HepG2 (cell line): ENCODE results near the gene CCDC57. TPM values are rescaled to one million over a fixed set of nuclear protein-coding genes. Genes with fewer than 3 reads are reported as not detected.

Source experiments
- ATAC-seq: fragments of 200-7000 bp; cut with Tn5 transposase; 3 replicates; pipeline ENCODE4 v1.9.1; 2020; ENCODE audit warnings: mild to moderate bottlenecking, moderate library complexity
- BruUV-seq: library from RNA; stranded (reverse); fragments of 400-500 nt; replicated peaks from 2 replicates; lab custom pipeline; 2021; lab: Mats Ljungman, UMichigan
- CTCF ChIA-PET: fragments of 300-600 bp; formaldehyde crosslinking; extraction: SDS; loops from one replicate; lab custom pipeline; 2021; ENCODE audit warnings: low total read pairs, inconsistent platforms, low intra/inter-chr PET ratio; lab: Yijun Ruan, JAX
- POLR2A ChIA-PET: fragments of 350-600 bp; sonication (Branson Sonifier 250); formaldehyde crosslinking; loops from one replicate; lab custom pipeline; 2020; ENCODE audit warnings: antibody characterized with exemption, inconsistent platforms; lab: Yijun Ruan, JAX
- DNase-seq: peaks from one replicate; pipeline ENCODE4 v3.0.0-alpha.2; 2015; ENCODE audit warnings: low spot score
- FAIRE-seq: peaks from 3 replicates; lab custom pipeline; 2011; peaks lifted over from hg19 to GRCh38; lab: Jason Lieb, UNC
- H2AFZ ChIP-seq: one replicate; pipeline ENCODE4 v1.6.1; 2011; ENCODE audit warnings: low read length, inconsistent platforms
- H3K27ac ChIP-seq: fragments of 300-600 bp; 3 replicates; pipeline ENCODE4 v1.8.0; 2011; ENCODE audit warnings: mixed run types, mild to moderate bottlenecking, mixed read lengths, low read length, inconsistent platforms; ENCODE audit not compliant: insufficient read depth; ENCODE audit errors: extremely low read length
- H3K27me3 ChIP-seq, 2 experiments: fragments of 200-600 bp in 1 of 2; 2 replicates in 1 of 2; 3 replicates in 1 of 2; pipeline versions ENCODE4 v1.6.0 to v1.8.0; 2011; ENCODE audit warnings: low read length in 2 of 2, mild to moderate bottlenecking in 2 of 2, moderate library complexity in 2 of 2, inconsistent platforms in 1 of 2; ENCODE audit not compliant: insufficient read depth in 2 of 2, control insufficient read depth in 1 of 2
- H3K36me3 ChIP-seq, 2 experiments: fragments of 200-600 bp in 1 of 2; replicated peaks in 1 of 2; 2 replicates in 1 of 2; 3 replicates in 1 of 2; pipeline versions ENCODE4 v1.5.1 to v1.8.0; 2011; ENCODE audit warnings: low read length in 2 of 2, inconsistent platforms in 1 of 2; ENCODE audit not compliant: insufficient read depth in 2 of 2, control insufficient read depth in 1 of 2
- H3K4me1 ChIP-seq: 2 replicates; pipeline ENCODE4 v1.5.1; 2012; ENCODE audit warnings: low read length, inconsistent platforms; ENCODE audit not compliant: insufficient read depth
- H3K4me2 ChIP-seq: 2 replicates; pipeline ENCODE4 v1.6.0; 2011; ENCODE audit warnings: low read depth, low read length, inconsistent platforms
- H3K4me3 ChIP-seq, 3 experiments: fragments of 200-600 bp in 1 of 3; sonication (generic), shearing (Covaris generic) in 1 of 3; replicated peaks in 1 of 3; 2 replicates each; pipeline ENCODE4 v1.5.1; 2011 to 2016; ENCODE audit warnings: low read length in 3 of 3, inconsistent platforms in 2 of 3, low read depth in 2 of 3, mild to moderate bottlenecking in 2 of 3, control low read depth in 1 of 3, mixed read lengths in 1 of 3; ENCODE audit not compliant: insufficient read depth in 1 of 3
- H3K79me2 ChIP-seq: one replicate; pipeline ENCODE4 v1.6.1; 2011; ENCODE audit warnings: low read length, inconsistent platforms; ENCODE audit not compliant: insufficient read depth
- H3K9ac ChIP-seq: 2 replicates; pipeline ENCODE4 v1.6.0; 2011; ENCODE audit warnings: mild to moderate bottlenecking, low read depth, low read length, inconsistent platforms; ENCODE audit not compliant: insufficient read depth
- H3K9me3 ChIP-seq: 2 replicates; pipeline ENCODE4 v1.5.1; 2012; ENCODE audit warnings: mild to moderate bottlenecking, low read length
- H4K20me1 ChIP-seq: 2 replicates; pipeline ENCODE4 v1.6.0; 2011; ENCODE audit warnings: inconsistent platforms, mild to moderate bottlenecking, low read length, moderate library complexity; ENCODE audit not compliant: insufficient read depth
- ADNP ChIP-seq: sonication (generic); formaldehyde crosslinking; IDR thresholded peaks from 2 replicates; pipeline ENCODE4 v1.4.0; 2020; ENCODE audit warnings: missing genetic modification reagents
- ARNTL ChIP-seq: sonication (generic); formaldehyde crosslinking; IDR thresholded peaks from 2 replicates; pipeline ENCODE4 v1.4.0; 2020; ENCODE audit warnings: mild to moderate bottlenecking, missing genetic modification reagents
- ATM ChIP-seq: fragments of 450-650 bp; IDR thresholded peaks from 2 replicates; pipeline ENCODE4 v1.7.1; 2017; ENCODE audit warnings: mild to moderate bottlenecking, borderline replicate concordance
- DRAP1 ChIP-seq: IDR thresholded peaks from 2 replicates; pipeline ENCODE4 v1.6.1; 2016; ENCODE audit warnings: missing genetic modification reagents, missing compliant biosample characterization
- DZIP1 ChIP-seq: sonication (generic); formaldehyde crosslinking; IDR thresholded peaks from 2 replicates; pipeline ENCODE4 v1.5.0; 2020; ENCODE audit warnings: mild to moderate bottlenecking, missing genetic modification reagents
- FOXC1 ChIP-seq: sonication (generic); formaldehyde crosslinking; IDR thresholded peaks from 2 replicates; pipeline ENCODE4 v1.8.0; 2022; ENCODE audit warnings: mild to moderate bottlenecking, missing genetic modification reagents, borderline replicate concordance
- HDAC2 ChIP-seq: sonication (generic); formaldehyde crosslinking; IDR thresholded peaks from 2 replicates; pipeline ENCODE4 v1.4.0; 2020; ENCODE audit warnings: missing genetic modification reagents
- KAT7 ChIP-seq: IDR thresholded peaks from 2 replicates; pipeline ENCODE4 v1.6.1; 2018; ENCODE audit warnings: borderline replicate concordance, missing compliant biosample characterization
- NFYB ChIP-seq: sonication (generic); formaldehyde crosslinking; IDR thresholded peaks from 2 replicates; pipeline ENCODE4 v1.4.0; 2020; ENCODE audit warnings: missing genetic modification reagents
- NPAS2 ChIP-seq: sonication (generic); formaldehyde crosslinking; IDR thresholded peaks from 2 replicates; pipeline ENCODE4 v1.8.0; 2022; ENCODE audit warnings: mild to moderate bottlenecking, missing genetic modification reagents, borderline replicate concordance
- SIX4 ChIP-seq: sonication (generic); formaldehyde crosslinking; IDR thresholded peaks from 2 replicates; pipeline ENCODE4 v1.4.0; 2020; ENCODE audit warnings: missing genetic modification reagents
- SOX5 ChIP-seq: IDR thresholded peaks from 2 replicates; pipeline ENCODE4 v1.6.1; 2016; ENCODE audit warnings: borderline replicate concordance
- TCF7L2 ChIP-seq: IDR thresholded peaks from 2 replicates; pipeline ENCODE4 v1.6.1; 2011; ENCODE audit warnings: mild to moderate bottlenecking, low read depth, low read length, moderate library complexity
- TOPORS ChIP-seq: sonication (generic); formaldehyde crosslinking; IDR thresholded peaks from 2 replicates; pipeline ENCODE4 v1.8.0; 2023; ENCODE audit warnings: mild to moderate bottlenecking, missing genetic modification reagents
- ZNF143 ChIP-seq: sonication (generic); formaldehyde crosslinking; IDR thresholded peaks from 2 replicates; pipeline ENCODE4 v1.4.0; 2020; ENCODE audit warnings: missing genetic modification reagents
- ZNF350 ChIP-seq: sonication (generic); formaldehyde crosslinking; IDR thresholded peaks from 2 replicates; pipeline ENCODE4 v1.4.0; 2020; ENCODE audit warnings: mild to moderate bottlenecking, low read depth, missing genetic modification reagents, borderline replicate concordance
- ZNF362 ChIP-seq: sonication (generic); formaldehyde crosslinking; IDR thresholded peaks from 2 replicates; pipeline ENCODE4 v1.4.0; 2020; ENCODE audit warnings: missing genetic modification reagents, mild to moderate bottlenecking, borderline replicate concordance
- ZNF605 ChIP-seq: sonication (generic); formaldehyde crosslinking; IDR thresholded peaks from 2 replicates; pipeline ENCODE4 v1.8.0; 2022; ENCODE audit warnings: mild to moderate bottlenecking, missing genetic modification reagents
- ZNF841 ChIP-seq: sonication (generic); formaldehyde crosslinking; IDR thresholded peaks from 2 replicates; pipeline ENCODE4 v1.8.1; 2023; ENCODE audit warnings: missing genetic modification reagents, borderline replicate concordance
- ZNF879 ChIP-seq: sonication (generic); formaldehyde crosslinking; IDR thresholded peaks from 2 replicates; pipeline ENCODE4 v1.8.1; 2023; ENCODE audit warnings: missing genetic modification reagents
- WGBS: methylation state at CpG from one replicate; pipeline ENCODE4 v1.1.6; 2017; ENCODE audit warnings: low lambda C conversion rate; 5-methylcytosine and 5-hydroxymethylcytosine counted together
- in situ Hi-C: cut with HindIII; loops from 2 replicates; pipeline ENCODE4 v1.10.0; 2017; ENCODE audit warnings: low pct_unique_long_range_greater_than_20kb; ENCODE audit not compliant: extremely low pct_ligation_motif_present
- intact Hi-C: fragments of 100-400 bp; cut with micrococcal nuclease; formaldehyde crosslinking; loops from one replicate; pipeline ENCODE4 v1.10.0; 2022; ENCODE audit not compliant: unreplicated experiment
- polyA plus RNA-seq, 8 experiments: library from polyadenylated mRNA; depleted of rRNA in 3 of 8; stranded (reverse) in 7 of 8; unstranded in 1 of 8; fragments of >200 nt; fragmentation: Illumina TruSeq in 4 of 8; extraction: Trizol in 4 of 8; gene quantifications; 2 replicates each; pipeline versions ENCODE4 v1.2.1 to v1.2.3, GENCODE V29; 2011 to 2016; ENCODE audit warnings: low read depth in 4 of 8, missing spikeins in 1 of 8, mixed read lengths in 1 of 8; ENCODE audit not compliant: insufficient read depth in 1 of 8
- total RNA-seq, 5 experiments: library from RNA; depleted of rRNA; stranded (reverse); fragments of >200 nt; fragmentation: Illumina TruSeq; extraction: Trizol; gene quantifications; 2 replicates each; pipeline ENCODE4 v1.2.3, GENCODE V29; 2016; ENCODE audit warnings: low read depth in 1 of 5

CCDC57 gene
- total and polyA plus RNA-seq, 2 of the 13 experiments (the other 11 are each of a cell fraction or from before 2014, with no cell fraction given), result 59.3 to 59.9 TPM

GRCh38 chr17:82126556-82127314, 85.9 kb downstream of the CCDC57 start:
- in situ Hi-C loops, result no loop called here
- H3K27me3 ChIP-seq, result no peaks in the 10 kb centered on the region
- DNase-seq, result no peak
- no peaks in the 10 kb centered on the region for H4K20me1 ChIP-seq
- no peak overlapping the region for H2AFZ ChIP-seq
- H3K79me2 ChIP-seq, result no peaks in the 10 kb centered on the region
- no peak for TF ChIP-seq ZNF841 (CRISPR knock-in tag)
- no peak for TF ChIP-seq DRAP1
- no peak for TF ChIP-seq KAT7 (CRISPR knock-in tag)
- TF ChIP-seq ZNF350 (CRISPR knock-in tag), result no peak
- no peak for TF ChIP-seq TOPORS (CRISPR knock-in tag)
- TF ChIP-seq ARNTL (CRISPR knock-in tag), result no peak
- no peak for TF ChIP-seq SIX4 (CRISPR knock-in tag)
- no peak for TF ChIP-seq ZNF362 (CRISPR knock-in tag)
- TF ChIP-seq NFYB (CRISPR knock-in tag), result no peak
- no peak for TF ChIP-seq ZNF143 (CRISPR knock-in tag)
- TF ChIP-seq SOX5 (CRISPR knock-in tag), result no peak
- no peak for TF ChIP-seq ZNF605
- TF ChIP-seq ZNF879 (CRISPR knock-in tag), result no peak
- no peak for TF ChIP-seq TCF7L2
- TF ChIP-seq FOXC1 (CRISPR knock-in tag), result no peak
- no peak for TF ChIP-seq HDAC2 (CRISPR knock-in tag)
- no peak for TF ChIP-seq DZIP1 (CRISPR knock-in tag)
- TF ChIP-seq NPAS2 (CRISPR knock-in tag), result no peak
- no peak for TF ChIP-seq ATM
- no peak for TF ChIP-seq ADNP (CRISPR knock-in tag)
- TF ChIP-seq, all 625 proteins: peak for 0
- Histone ChIP-seq H3K4me2 (no peak overlapping the region), H3K36me3 (peaks cover 0 to 1% of the 10 kb centered on the region in 2 experiments; a peak in 3 of 5 replicates), H3K27ac (no peak overlapping the region), H3K4me3 (no peak overlapping the region), H3K9me3 (no peaks in the 10 kb centered on the region), H3K9ac (no peak overlapping the region), H3K4me1 (peaks cover 9% of the 10 kb centered on the region)
- intact Hi-C loops, result no loop called here
- ChIA-PET CTCF (no interaction called here), POLR2A (no interaction called here)
- 94% methylated on average over 35 of the region's 35 CpGs for WGBS
- ATAC-seq (no peak), FAIRE-seq (no peak)
- no TSS peak for BruUV-seq
